Liver (tissue), 9 donors: ENCODE measurements around the gene ZSCAN31. TPM values are rescaled to one million over a fixed set of nuclear protein-coding genes. Genes with fewer than 3 reads are reported as not detected.

ENCODE experiments used
- DNase-seq: peaks from one replicate; pipeline ENCODE4 v3.0.0-alpha.2; 2017; ENCODE audit warnings: low spot score
- H3K27ac ChIP-seq, 2 donors: one replicate each; pipeline ENCODE4 v1.7.0; 2013; ENCODE audit warnings: inconsistent platforms in 2 of 2, low read length in 2 of 2, control low read depth in 1 of 2, low read depth in 1 of 2, mild to moderate bottlenecking in 1 of 2
- H3K27me3 ChIP-seq, 4 donors: one replicate each; pipeline versions ENCODE4 v1.6.1 to v1.7.0; 2013; ENCODE audit warnings: low read length in 3 of 4, inconsistent platforms in 1 of 4, mild to moderate bottlenecking in 1 of 4, moderate library complexity in 1 of 4; ENCODE audit not compliant: control insufficient read depth in 4 of 4, insufficient read depth in 4 of 4
- H3K36me3 ChIP-seq, 4 donors: one replicate each; pipeline versions ENCODE4 v1.6.1 to v1.7.0; 2013; ENCODE audit warnings: low read length in 3 of 4, mild to moderate bottlenecking in 3 of 4, low read depth in 1 of 4, moderate library complexity in 1 of 4; ENCODE audit not compliant: control insufficient read depth in 4 of 4, insufficient read depth in 3 of 4
- H3K4me1 ChIP-seq, 4 donors: one replicate each; pipeline versions ENCODE4 v1.6.1 to v1.7.0; 2013; ENCODE audit warnings: low read length in 3 of 4, mild to moderate bottlenecking in 3 of 4, moderate library complexity in 1 of 4; ENCODE audit not compliant: control insufficient read depth in 4 of 4, insufficient read depth in 4 of 4
- H3K4me3 ChIP-seq, 3 donors: one replicate each; pipeline versions ENCODE4 v1.6.1 to v1.7.0; 2013; ENCODE audit warnings: low read length in 3 of 3, control low read depth in 1 of 3, low read depth in 1 of 3, mild to moderate bottlenecking in 1 of 3
- H3K9ac ChIP-seq, 2 donors: one replicate each; pipeline ENCODE4 v1.7.0; 2013; ENCODE audit warnings: low read length in 2 of 2, mild to moderate bottlenecking in 2 of 2, moderate library complexity in 2 of 2, control low read depth in 1 of 2, low read depth in 1 of 2
- H3K9me3 ChIP-seq, 4 donors: one replicate each; pipeline versions ENCODE4 v1.6.1 to v1.7.0; 2013; ENCODE audit warnings: low read length in 3 of 4; ENCODE audit not compliant: control insufficient read depth in 4 of 4
- FOXA1 ChIP-seq: IDR thresholded peaks from 2 replicates; pipeline ENCODE4 v1.6.1; 2016; ENCODE audit warnings: antibody characterized with exemption
- FOXA2 ChIP-seq: IDR thresholded peaks from 2 replicates; pipeline ENCODE4 v1.6.1; 2016; ENCODE audit warnings: antibody characterized with exemption
- GABPA ChIP-seq, 2 donors: IDR thresholded peaks in 1 of 2; conservative IDR thresholded peaks in 1 of 2; 2 replicates each; pipeline ENCODE4 v1.6.1; 2016; ENCODE audit warnings: antibody characterized with exemption in 2 of 2, mild to moderate bottlenecking in 1 of 2, moderate library complexity in 1 of 2
- HNF4A ChIP-seq, 2 donors: conservative IDR thresholded peaks; 2 replicates each; pipeline ENCODE4 v1.6.1; 2016; ENCODE audit warnings: antibody characterized with exemption in 2 of 2, mild to moderate bottlenecking in 2 of 2
- HNF4G ChIP-seq: IDR thresholded peaks from 2 replicates; pipeline ENCODE4 v1.6.1; 2016; ENCODE audit warnings: antibody characterized with exemption
- JUND ChIP-seq, 2 donors: IDR thresholded peaks; 2 replicates each; pipeline ENCODE4 v1.6.1; 2016; ENCODE audit warnings: antibody characterized with exemption in 2 of 2
- NR2F2 ChIP-seq: IDR thresholded peaks from 2 replicates; pipeline ENCODE4 v1.6.1; 2016; ENCODE audit warnings: antibody characterized with exemption
- RAD21 ChIP-seq, 2 donors: IDR thresholded peaks; 2 replicates each; pipeline ENCODE4 v1.6.1; 2016; ENCODE audit warnings: antibody characterized with exemption in 2 of 2, mild to moderate bottlenecking in 2 of 2
- RXRA ChIP-seq, 2 donors: IDR thresholded peaks; 2 replicates each; pipeline ENCODE4 v1.6.1; 2017 to 2018; ENCODE audit warnings: antibody characterized with exemption in 2 of 2, mild to moderate bottlenecking in 1 of 2
- SP1 ChIP-seq: IDR thresholded peaks from 2 replicates; pipeline ENCODE4 v1.6.1; 2018; ENCODE audit warnings: antibody characterized with exemption, mild to moderate bottlenecking
- TAF1 ChIP-seq: conservative IDR thresholded peaks from 2 replicates; pipeline ENCODE4 v1.6.1; 2016; ENCODE audit warnings: antibody characterized with exemption, mild to moderate bottlenecking
- YY1 ChIP-seq: IDR thresholded peaks from 2 replicates; pipeline ENCODE4 v1.6.1; 2016; ENCODE audit warnings: antibody characterized with exemption, mild to moderate bottlenecking
- WGBS: extraction: QIAGEN DNeasy Blood & Tissue Kit; methylation state at CpG from one replicate; pipeline ENCODE4 v1.1.7; 2013; 5-methylcytosine and 5-hydroxymethylcytosine counted together
- polyA plus RNA-seq, 2 donors: library from polyadenylated mRNA; stranded (reverse) in 1 of 2; unstranded in 1 of 2; fragments of 200-250 nt in 1 of 2; fragments of >200 nt in 1 of 2; fragmentation: Nextera tagmentation in 1 of 2; extraction: Ambion mirVana in 1 of 2; gene quantifications; one replicate each; pipeline versions ENCODE4 v1.2.1 to v1.2.3, GENCODE V29; 2013 to 2015
- total RNA-seq, 2 donors: library from RNA; depleted of rRNA; stranded (reverse); fragments of >200 nt; gene quantifications; one replicate each; pipeline ENCODE4 v1.2.3, GENCODE V29; 2014
- TF ChIP-seq, protein P1 (sequence below): IDR thresholded peaks from 2 replicates; pipeline ENCODE4 v1.6.1; 2016; ENCODE audit warnings: antibody characterized with exemption, mild to moderate bottlenecking
- TF ChIP-seq, protein P2 (sequence below): IDR thresholded peaks from 2 replicates; pipeline ENCODE4 v1.6.1; 2016; ENCODE audit warnings: antibody characterized with exemption
- TF ChIP-seq, protein P3 (sequence below): IDR thresholded peaks from 2 replicates; pipeline ENCODE4 v1.6.1; 2016; ENCODE audit warnings: antibody characterized with exemption
- TF ChIP-seq, protein P4 (sequence below): fragments of 150-350 bp; IDR thresholded peaks from 2 replicates; pipeline ENCODE4 v1.5.1; 2017; ENCODE audit warnings: improper control_type of control experiment, low read depth, low read length; ENCODE audit not compliant: missing input control
- TF ChIP-seq, protein P5 (sequence below): IDR thresholded peaks from 2 replicates; pipeline ENCODE4 v1.6.1; 2016; ENCODE audit warnings: antibody characterized with exemption
- donor health status: healthy.
- donor health status: healthy.
- donor health status: healthy.
- donor health status: healthy.
- donor health status: healthy.

ZSCAN31 gene
- total and polyA plus RNA-seq, 4 donors = 3.3 to 10.2 (median 3.7) TPM

DNA sequence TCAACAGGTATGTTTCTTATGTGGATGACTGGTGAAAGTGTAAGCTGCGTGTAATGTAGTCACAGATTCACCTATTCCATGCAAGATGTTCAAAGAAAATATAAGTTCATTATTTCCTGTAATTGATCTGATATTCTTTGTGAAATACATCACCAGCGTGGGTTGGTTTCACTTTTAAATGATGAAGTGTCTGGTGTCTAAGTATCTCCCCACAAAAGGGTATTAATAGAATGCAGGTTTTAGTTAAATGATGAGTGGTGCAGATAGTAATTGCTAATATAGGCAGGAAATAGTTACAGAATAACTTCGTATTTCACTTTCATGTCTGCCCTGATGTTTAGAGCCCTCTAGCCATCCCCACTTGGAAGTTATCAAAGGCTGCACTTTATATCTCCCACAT is 32.4 kb downstream of the ZSCAN31 start:
- no peaks in the 10 kb centered on the region for H3K27me3 ChIP-seq
- no peak for DNase-seq
- WGBS = 88% methylated on average over 3 of the region's 3 CpGs
- H3K27ac ChIP-seq = no peak overlapping the region
- H3K9ac ChIP-seq = no peak overlapping the region
- H3K36me3 ChIP-seq = peaks cover 0 to 8% (median 0%) of the 10 kb centered on the region in 4 donors
- H3K4me3 ChIP-seq = no peak overlapping the region
- H3K4me1 ChIP-seq = no peaks in the 10 kb centered on the region
- peaks cover 0 to 2% (median 0%) of the 10 kb centered on the region in 4 donors for H3K9me3 ChIP-seq
- TF ChIP-seq RAD21 (IDR thresholded peaks at IDR 0.05) (no peak), FOXA2 (no peak), TAF1 (no peak), FOXA1 (no peak)
- TF ChIP-seq, protein P1, sequence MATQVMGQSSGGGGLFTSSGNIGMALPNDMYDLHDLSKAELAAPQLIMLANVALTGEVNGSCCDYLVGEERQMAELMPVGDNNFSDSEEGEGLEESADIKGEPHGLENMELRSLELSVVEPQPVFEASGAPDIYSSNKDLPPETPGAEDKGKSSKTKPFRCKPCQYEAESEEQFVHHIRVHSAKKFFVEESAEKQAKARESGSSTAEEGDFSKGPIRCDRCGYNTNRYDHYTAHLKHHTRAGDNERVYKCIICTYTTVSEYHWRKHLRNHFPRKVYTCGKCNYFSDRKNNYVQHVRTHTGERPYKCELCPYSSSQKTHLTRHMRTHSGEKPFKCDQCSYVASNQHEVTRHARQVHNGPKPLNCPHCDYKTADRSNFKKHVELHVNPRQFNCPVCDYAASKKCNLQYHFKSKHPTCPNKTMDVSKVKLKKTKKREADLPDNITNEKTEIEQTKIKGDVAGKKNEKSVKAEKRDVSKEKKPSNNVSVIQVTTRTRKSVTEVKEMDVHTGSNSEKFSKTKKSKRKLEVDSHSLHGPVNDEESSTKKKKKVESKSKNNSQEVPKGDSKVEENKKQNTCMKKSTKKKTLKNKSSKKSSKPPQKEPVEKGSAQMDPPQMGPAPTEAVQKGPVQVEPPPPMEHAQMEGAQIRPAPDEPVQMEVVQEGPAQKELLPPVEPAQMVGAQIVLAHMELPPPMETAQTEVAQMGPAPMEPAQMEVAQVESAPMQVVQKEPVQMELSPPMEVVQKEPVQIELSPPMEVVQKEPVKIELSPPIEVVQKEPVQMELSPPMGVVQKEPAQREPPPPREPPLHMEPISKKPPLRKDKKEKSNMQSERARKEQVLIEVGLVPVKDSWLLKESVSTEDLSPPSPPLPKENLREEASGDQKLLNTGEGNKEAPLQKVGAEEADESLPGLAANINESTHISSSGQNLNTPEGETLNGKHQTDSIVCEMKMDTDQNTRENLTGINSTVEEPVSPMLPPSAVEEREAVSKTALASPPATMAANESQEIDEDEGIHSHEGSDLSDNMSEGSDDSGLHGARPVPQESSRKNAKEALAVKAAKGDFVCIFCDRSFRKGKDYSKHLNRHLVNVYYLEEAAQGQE = no peak
- TF ChIP-seq, protein P2, sequence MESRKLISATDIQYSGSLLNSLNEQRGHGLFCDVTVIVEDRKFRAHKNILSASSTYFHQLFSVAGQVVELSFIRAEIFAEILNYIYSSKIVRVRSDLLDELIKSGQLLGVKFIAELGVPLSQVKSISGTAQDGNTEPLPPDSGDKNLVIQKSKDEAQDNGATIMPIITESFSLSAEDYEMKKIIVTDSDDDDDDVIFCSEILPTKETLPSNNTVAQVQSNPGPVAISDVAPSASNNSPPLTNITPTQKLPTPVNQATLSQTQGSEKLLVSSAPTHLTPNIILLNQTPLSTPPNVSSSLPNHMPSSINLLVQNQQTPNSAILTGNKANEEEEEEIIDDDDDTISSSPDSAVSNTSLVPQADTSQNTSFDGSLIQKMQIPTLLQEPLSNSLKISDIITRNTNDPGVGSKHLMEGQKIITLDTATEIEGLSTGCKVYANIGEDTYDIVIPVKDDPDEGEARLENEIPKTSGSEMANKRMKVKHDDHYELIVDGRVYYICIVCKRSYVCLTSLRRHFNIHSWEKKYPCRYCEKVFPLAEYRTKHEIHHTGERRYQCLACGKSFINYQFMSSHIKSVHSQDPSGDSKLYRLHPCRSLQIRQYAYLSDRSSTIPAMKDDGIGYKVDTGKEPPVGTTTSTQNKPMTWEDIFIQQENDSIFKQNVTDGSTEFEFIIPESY = no peak
- TF ChIP-seq, protein P3, sequence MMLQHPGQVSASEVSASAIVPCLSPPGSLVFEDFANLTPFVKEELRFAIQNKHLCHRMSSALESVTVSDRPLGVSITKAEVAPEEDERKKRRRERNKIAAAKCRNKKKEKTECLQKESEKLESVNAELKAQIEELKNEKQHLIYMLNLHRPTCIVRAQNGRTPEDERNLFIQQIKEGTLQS = no peak

DNA sequence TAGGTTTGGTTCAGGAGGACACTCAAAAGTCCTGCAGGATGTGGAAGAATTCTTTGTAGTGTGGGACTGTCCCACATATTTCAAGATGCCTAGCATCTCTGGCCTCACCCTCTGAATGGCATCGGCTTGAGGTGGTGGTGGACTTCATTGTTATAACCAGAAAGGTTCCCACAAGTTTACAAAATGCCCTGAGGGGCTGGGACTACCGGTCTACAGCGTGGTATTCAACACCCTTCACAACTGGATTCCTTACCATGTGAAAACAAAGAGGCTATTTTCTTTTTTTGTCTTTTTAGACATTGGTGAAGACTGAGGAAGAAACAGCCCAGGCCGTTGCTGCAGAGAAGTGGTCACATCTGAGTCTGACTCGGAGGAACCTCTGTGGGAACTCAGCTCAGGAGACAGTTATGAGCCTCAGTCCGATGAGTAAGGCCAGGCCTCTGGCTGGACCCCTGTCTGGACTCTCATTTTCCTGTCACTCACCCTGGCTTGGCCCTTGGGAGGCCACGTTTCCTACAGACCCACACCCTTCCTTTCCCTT is 39.4 kb downstream of the ZSCAN31 start:
- no peaks in the 10 kb centered on the region for H3K9me3 ChIP-seq
- no peak overlapping the region for H3K4me3 ChIP-seq
- H3K27ac ChIP-seq = no peak overlapping the region
- no peak overlapping the region for H3K9ac ChIP-seq
- H3K36me3 ChIP-seq = peaks cover 0 to 10% (median under 1%) of the 10 kb centered on the region in 4 donors
- H3K27me3 ChIP-seq = no peaks in the 10 kb centered on the region
- H3K4me1 ChIP-seq = no peaks in the 10 kb centered on the region
- TF ChIP-seq, protein P4, sequence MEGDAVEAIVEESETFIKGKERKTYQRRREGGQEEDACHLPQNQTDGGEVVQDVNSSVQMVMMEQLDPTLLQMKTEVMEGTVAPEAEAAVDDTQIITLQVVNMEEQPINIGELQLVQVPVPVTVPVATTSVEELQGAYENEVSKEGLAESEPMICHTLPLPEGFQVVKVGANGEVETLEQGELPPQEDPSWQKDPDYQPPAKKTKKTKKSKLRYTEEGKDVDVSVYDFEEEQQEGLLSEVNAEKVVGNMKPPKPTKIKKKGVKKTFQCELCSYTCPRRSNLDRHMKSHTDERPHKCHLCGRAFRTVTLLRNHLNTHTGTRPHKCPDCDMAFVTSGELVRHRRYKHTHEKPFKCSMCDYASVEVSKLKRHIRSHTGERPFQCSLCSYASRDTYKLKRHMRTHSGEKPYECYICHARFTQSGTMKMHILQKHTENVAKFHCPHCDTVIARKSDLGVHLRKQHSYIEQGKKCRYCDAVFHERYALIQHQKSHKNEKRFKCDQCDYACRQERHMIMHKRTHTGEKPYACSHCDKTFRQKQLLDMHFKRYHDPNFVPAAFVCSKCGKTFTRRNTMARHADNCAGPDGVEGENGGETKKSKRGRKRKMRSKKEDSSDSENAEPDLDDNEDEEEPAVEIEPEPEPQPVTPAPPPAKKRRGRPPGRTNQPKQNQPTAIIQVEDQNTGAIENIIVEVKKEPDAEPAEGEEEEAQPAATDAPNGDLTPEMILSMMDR = no peak
- TF ChIP-seq NR2F2 = no peak
- TF ChIP-seq, protein P5, sequence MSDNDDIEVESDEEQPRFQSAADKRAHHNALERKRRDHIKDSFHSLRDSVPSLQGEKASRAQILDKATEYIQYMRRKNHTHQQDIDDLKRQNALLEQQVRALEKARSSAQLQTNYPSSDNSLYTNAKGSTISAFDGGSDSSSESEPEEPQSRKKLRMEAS = no peak
- TF ChIP-seq HNF4G = no peak
- TF ChIP-seq SP1 = no peak
- no peak for TF ChIP-seq HNF4A (conservative IDR thresholded peaks at IDR 0.05)
- TF ChIP-seq, protein P2 = no peak
- no peak for TF ChIP-seq GABPA (IDR thresholded peaks at IDR 0.05 in 1 of 2, conservative IDR thresholded peaks at IDR 0.05 in 1 of 2)
- TF ChIP-seq, protein P1 = no peak
- TF ChIP-seq RXRA (IDR thresholded peaks at IDR 0.05) = no peak
- TF ChIP-seq, protein P3 = no peak
- TF ChIP-seq FOXA1 = no peak
- no peak for TF ChIP-seq TAF1
- TF ChIP-seq JUND (IDR thresholded peaks at IDR 0.05) = no peak
- no peak for TF ChIP-seq YY1
- DNase-seq = no peak
- WGBS = 92% methylated on average over 7 of the region's 7 CpGs
